ENCODE data around the gene HSPA12B. TPM values are rescaled to one million over a fixed set of nuclear protein-coding genes. Genes with fewer than 3 reads are reported as not detected.

The HSPA12B gene
- total RNA-seq, 4 donors from 2014 or later = 12.7 to 30.9 (median 18.7) TPM

DNA sequence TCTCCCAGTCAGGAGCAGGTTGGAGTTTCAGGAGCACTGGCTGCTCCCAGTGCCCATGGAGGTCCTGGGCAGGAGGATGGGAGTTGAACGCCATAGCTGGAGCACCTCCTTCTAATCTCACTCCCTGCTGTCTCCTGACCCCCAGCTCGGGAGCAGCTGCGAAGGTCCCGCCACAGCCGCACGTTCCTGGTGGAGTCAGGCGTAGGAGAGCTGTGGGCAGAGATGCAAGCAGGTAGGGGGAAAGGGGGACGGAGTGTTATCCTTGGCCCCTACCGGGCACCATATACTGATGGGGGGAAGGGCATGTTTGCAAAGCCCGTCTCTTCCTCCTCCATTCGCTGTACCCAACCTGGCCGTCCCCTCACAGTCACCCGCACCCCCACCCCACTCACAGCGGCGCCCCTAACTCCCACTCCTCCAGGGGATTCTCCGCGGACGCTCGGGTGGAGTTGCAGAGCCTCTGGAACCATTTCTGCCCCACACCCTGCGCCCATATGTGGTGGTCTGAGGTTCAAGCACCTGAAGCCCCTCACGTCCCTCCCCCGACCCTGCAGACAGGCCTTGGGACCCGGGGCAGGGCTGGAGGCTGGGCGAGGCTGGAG is 16.7 kb downstream of the HSPA12B start:
- H3K9me3 ChIP-seq = no peaks in the 10 kb centered on the region
- 66 to 81% methylated on average over 21 to 23 of the region's 24 CpGs for WGBS, 2 donors
- H3K27me3 ChIP-seq = peaks cover 0 to 19% of the 10 kb centered on the region in 2 donors
- DNase-seq (ENCODE audit: low spot score in 2 of 2) = no peak
- peaks cover 0 to 51% (median 5%) of the 10 kb centered on the region in 4 donors for H3K4me1 ChIP-seq
- H3K27ac ChIP-seq = no peak overlapping the region
- H3K36me3 ChIP-seq = peaks cover 0 to 58% (median 0%) of the 10 kb centered on the region in 3 donors
- H3K4me3 ChIP-seq = peak overlapping the region in 1 of 4 donors; percentile 27
- TF ChIP-seq POLR2A (IDR thresholded peaks at IDR 0.05) = no peak
- TF ChIP-seq, protein P1, sequence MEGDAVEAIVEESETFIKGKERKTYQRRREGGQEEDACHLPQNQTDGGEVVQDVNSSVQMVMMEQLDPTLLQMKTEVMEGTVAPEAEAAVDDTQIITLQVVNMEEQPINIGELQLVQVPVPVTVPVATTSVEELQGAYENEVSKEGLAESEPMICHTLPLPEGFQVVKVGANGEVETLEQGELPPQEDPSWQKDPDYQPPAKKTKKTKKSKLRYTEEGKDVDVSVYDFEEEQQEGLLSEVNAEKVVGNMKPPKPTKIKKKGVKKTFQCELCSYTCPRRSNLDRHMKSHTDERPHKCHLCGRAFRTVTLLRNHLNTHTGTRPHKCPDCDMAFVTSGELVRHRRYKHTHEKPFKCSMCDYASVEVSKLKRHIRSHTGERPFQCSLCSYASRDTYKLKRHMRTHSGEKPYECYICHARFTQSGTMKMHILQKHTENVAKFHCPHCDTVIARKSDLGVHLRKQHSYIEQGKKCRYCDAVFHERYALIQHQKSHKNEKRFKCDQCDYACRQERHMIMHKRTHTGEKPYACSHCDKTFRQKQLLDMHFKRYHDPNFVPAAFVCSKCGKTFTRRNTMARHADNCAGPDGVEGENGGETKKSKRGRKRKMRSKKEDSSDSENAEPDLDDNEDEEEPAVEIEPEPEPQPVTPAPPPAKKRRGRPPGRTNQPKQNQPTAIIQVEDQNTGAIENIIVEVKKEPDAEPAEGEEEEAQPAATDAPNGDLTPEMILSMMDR (IDR thresholded peaks at IDR 0.05) = no peak
- no peak for TF ChIP-seq EP300 (IDR thresholded peaks at IDR 0.05)

DNA sequence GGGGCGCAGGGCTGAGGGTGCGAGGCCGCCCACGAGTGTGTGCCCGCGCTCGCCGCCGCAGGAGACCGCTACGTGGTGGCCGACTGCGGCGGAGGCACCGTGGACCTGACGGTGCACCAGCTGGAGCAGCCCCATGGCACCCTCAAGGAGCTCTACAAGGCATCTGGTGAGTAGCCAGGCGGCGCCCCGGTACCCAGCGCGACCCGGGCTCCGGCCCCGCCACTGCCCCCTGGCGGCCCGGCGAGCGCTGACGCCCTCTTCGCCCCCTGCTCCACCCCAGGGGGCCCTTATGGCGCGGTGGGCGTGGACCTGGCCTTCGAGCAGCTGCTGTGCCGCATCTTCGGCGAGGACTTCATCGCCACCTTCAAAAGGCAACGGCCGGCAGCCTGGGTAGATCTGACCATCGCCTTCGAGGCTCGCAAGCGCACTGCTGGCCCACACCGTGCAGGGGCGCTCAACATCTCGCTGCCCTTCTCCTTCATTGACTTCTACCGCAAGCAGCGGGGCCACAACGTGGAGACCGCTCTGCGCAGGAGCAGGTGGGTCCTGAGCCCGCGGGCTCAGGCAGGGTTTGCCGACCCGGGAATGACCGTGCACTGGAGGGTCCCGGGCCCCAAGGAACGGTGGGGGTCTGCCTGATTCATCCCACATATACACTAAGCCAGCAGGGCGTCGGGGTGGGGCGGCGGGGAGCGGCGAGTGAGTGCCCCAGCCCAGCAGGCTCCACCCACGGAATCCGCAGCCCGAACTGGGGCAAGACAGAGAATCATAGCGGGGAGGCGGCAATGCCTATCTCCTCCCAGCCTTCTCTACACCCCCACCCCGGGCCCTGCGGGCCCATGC is 17.4 kb downstream of the HSPA12B start:
- DNase-seq (ENCODE audit: low spot score in 2 of 2) = no peak
- Histone ChIP-seq H3K27ac (no peak overlapping the region), H3K4me3 (peak overlapping the region in 1 of 4 donors; percentile 27), H3K9me3 (no peaks in the 10 kb centered on the region), H3K4me1 (peaks cover 0 to 54% (median 5%) of the 10 kb centered on the region in 4 donors), H3K27me3 (peaks cover 0 to 15% of the 10 kb centered on the region in 2 donors), H3K36me3 (peaks cover 0 to 65% (median 0%) of the 10 kb centered on the region in 3 donors)
- WGBS, 2 donors = 56 to 69% methylated on average over 27 to 53 of the region's 72 CpGs
- no peak for TF ChIP-seq EP300 (IDR thresholded peaks at IDR 0.05)
- TF ChIP-seq POLR2A (IDR thresholded peaks at IDR 0.05) = no peak
- TF ChIP-seq, protein P1 (IDR thresholded peaks at IDR 0.05) = peak; percentile 44 to 76 (median 73)

DNA sequence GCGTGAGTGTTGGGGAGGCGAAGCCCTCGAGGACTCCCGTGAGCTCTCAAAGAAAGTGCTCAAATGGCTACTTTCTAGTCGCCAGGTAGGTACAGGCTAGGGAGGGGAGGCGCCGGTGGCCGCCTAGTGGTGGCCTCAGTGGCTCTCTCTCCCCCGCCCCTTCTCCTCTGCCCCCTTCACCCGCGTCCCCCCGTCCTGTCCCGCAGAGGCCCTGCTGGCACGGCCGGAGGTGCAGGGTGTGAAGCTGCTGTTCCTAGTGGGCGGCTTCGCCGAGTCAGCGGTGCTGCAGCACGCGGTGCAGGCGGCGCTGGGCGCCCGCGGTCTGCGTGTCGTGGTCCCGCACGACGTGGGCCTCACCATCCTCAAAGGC is 18.8 kb downstream of the HSPA12B start:
- peak overlapping the region in 1 of 4 donors; percentile 50 for H3K4me3 ChIP-seq

DNA sequence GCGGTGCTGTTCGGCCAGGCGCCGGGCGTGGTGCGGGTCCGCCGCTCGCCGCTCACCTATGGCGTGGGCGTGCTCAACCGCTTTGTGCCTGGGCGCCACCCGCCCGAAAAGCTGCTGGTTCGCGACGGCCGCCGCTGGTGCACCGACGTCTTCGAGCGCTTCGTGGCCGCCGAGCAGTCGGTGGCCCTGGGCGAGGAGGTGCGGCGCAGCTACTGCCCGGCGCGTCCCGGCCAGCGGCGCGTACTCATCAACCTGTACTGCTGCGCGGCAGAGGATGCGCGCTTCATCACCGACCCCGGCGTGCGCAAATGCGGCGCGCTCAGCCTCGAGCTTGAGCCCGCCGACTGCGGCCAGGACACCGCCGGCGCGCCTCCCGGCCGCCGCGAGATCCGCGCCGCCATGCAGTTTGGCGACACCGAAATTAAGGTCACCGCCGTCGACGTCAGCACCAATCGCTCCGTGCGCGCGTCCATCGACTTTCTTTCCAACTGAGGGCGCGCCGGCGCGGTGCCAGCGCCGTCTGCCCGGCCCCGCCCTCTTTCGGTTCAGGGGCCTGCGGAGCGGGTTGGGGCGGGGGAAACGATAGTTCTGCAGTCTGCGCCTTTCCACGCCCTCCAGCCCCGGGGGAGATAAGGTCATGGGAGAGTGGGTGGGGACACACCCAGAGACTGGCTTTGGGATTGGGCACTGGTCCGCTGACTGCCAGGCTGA is 19.3 kb downstream of the HSPA12B start:
- peak overlapping the region; percentile 8 to 50 (median 36) for H3K4me3 ChIP-seq
- 52 to 62% methylated on average over 53 to 85 of the region's 95 CpGs for WGBS, 2 donors
- no peaks in the 10 kb centered on the region for H3K9me3 ChIP-seq
- H3K36me3 ChIP-seq = peaks cover 0 to 56% (median 0%) of the 10 kb centered on the region in 3 donors
- peaks cover 0 to 8% of the 10 kb centered on the region in 2 donors for H3K27me3 ChIP-seq
- TF ChIP-seq POLR2A (IDR thresholded peaks at IDR 0.05) (no peak), EP300 (IDR thresholded peaks at IDR 0.05) (no peak)
- TF ChIP-seq, protein P1 (IDR thresholded peaks at IDR 0.05) = no peak
- H3K27ac ChIP-seq = peak overlapping the region in 1 of 4 donors; percentile 15
- DNase-seq (ENCODE audit: low spot score in 2 of 2) = no peak
- peaks cover 0 to 65% (median 14%) of the 10 kb centered on the region in 4 donors for H3K4me1 ChIP-seq

More for the DNA sequence above, 18.8 kb downstream of the HSPA12B start:
- TF ChIP-seq, protein P1 (IDR thresholded peaks at IDR 0.05) = no peak
- TF ChIP-seq POLR2A (IDR thresholded peaks at IDR 0.05) (no peak), EP300 (IDR thresholded peaks at IDR 0.05) (no peak)
- no peak overlapping the region for H3K27ac ChIP-seq
- peaks cover 0 to 59% (median 0%) of the 10 kb centered on the region in 3 donors for H3K36me3 ChIP-seq
- H3K9me3 ChIP-seq = no peaks in the 10 kb centered on the region
- 64 to 75% methylated on average over 30 of the region's 31 CpGs for WGBS, 2 donors
- H3K27me3 ChIP-seq = peaks cover 0 to 8% of the 10 kb centered on the region in 2 donors
- DNase-seq (ENCODE audit: low spot score in 2 of 2) = no peak
- peaks cover 0 to 60% (median 11%) of the 10 kb centered on the region in 4 donors for H3K4me1 ChIP-seq
